Thoracic aorta (tissue), 2 donors: Measurements from ENCODE around the gene ADAMTSL1. TPM values are rescaled to one million over a fixed set of nuclear protein-coding genes. Genes with fewer than 3 reads are reported as not detected.

Experiments
- ATAC-seq: fragments of 150-250 bp; one replicate; pipeline ENCODE4 v1.8.0; 2017; ENCODE audit warnings: low read depth; ENCODE audit not compliant: insufficient number of reproducible peaks, low FRiP score
- DNase-seq: peaks from one replicate; pipeline ENCODE4 v3.0.0-alpha.2; 2020; ENCODE audit warnings: low spot score
- H3K27ac ChIP-seq, 2 donors: fragments of 200-600 bp; sonication (generic); 1 replicate in 1 of 2; 2 replicates in 1 of 2; pipeline ENCODE4 v1.5.1; 2016; ENCODE audit warnings: mild to moderate bottlenecking in 2 of 2, moderate library complexity in 2 of 2
- H3K27me3 ChIP-seq: fragments of 200-600 bp; sonication (generic); replicated peaks from 2 replicates; pipeline ENCODE4 v1.6.0; 2016; ENCODE audit warnings: mild to moderate bottlenecking; ENCODE audit not compliant: insufficient read depth
- H3K36me3 ChIP-seq: fragments of 200-600 bp; sonication (generic); one replicate; pipeline ENCODE4 v1.5.1; 2016
- H3K4me1 ChIP-seq, 2 donors: fragments of 200-600 bp; sonication (generic); 1 replicate in 1 of 2; 2 replicates in 1 of 2; pipeline versions ENCODE4 v1.5.1 to v1.6.0; 2016; ENCODE audit warnings: low read depth in 2 of 2, mild to moderate bottlenecking in 1 of 2; ENCODE audit not compliant: control insufficient read depth in 1 of 2
- H3K4me3 ChIP-seq: fragments of 200-600 bp; sonication (generic); 2 replicates; pipeline ENCODE4 v1.5.1; 2016; ENCODE audit warnings: mild to moderate bottlenecking
- H3K9me3 ChIP-seq: fragments of 200-600 bp; sonication (generic); 2 replicates; pipeline ENCODE4 v1.5.1; 2016
- CTCF ChIP-seq: fragments of 200-600 bp; sonication (generic); IDR thresholded peaks from one replicate; pipeline ENCODE4 v1.5.1; 2019; ENCODE audit warnings: antibody characterized with exemption
- total RNA-seq, 2 donors: library from RNA; depleted of rRNA; stranded (reverse); fragments of >200 nt; gene quantifications; one replicate each; pipeline versions ENCODE4 v1.1.0 to v1.2.3, GENCODE V29; 2016

ADAMTSL1 gene
- total RNA-seq, 2 donors from 2014 or later = 61.4 to 75.5 TPM

- no peak for DNase-seq
- Histone ChIP-seq H3K27ac (no peak overlapping the region), H3K27me3 (no peaks in the 10 kb centered on the region), H3K4me1 (peaks cover 8 to 33% of the 10 kb centered on the region in 2 donors), H3K4me3 (no peak overlapping the region), H3K36me3 (no peaks in the 10 kb centered on the region), H3K9me3 (no peaks in the 10 kb centered on the region)
- no peak for TF ChIP-seq CTCF
- no peak for ATAC-seq
Measured at GRCh38 chr9:18688581-18689565, 214.9 kb downstream of the ADAMTSL1 start.

- H3K4me1 ChIP-seq = peaks cover 5 to 22% of the 10 kb centered on the region in 2 donors
- H3K36me3 ChIP-seq = no peaks in the 10 kb centered on the region
- ATAC-seq (no peak), DNase-seq (no peak)
- no peak overlapping the region for H3K27ac ChIP-seq
- peaks cover 2% of the 10 kb centered on the region for H3K9me3 ChIP-seq
- no peaks in the 10 kb centered on the region for H3K27me3 ChIP-seq
- TF ChIP-seq CTCF = no peak
- H3K4me3 ChIP-seq = no peak overlapping the region
Measured at GRCh38 chr9:18689921-18690320, 216.0 kb downstream of the ADAMTSL1 start.

GRCh38 chr9:18692268-18692667 is 218.3 kb downstream of the ADAMTSL1 start:
- Histone ChIP-seq H3K27me3 (no peaks in the 10 kb centered on the region), H3K4me3 (peak overlapping the region; percentile 36), H3K9me3 (peaks cover 5% of the 10 kb centered on the region), H3K27ac (no peak overlapping the region), H3K36me3 (peaks cover 3% of the 10 kb centered on the region), H3K4me1 (peaks cover 4 to 18% of the 10 kb centered on the region in 2 donors)
- ATAC-seq = no peak
- no peak for DNase-seq
- TF ChIP-seq CTCF = no peak

- Histone ChIP-seq H3K36me3 (peaks cover 3% of the 10 kb centered on the region), H3K27ac (no peak overlapping the region), H3K9me3 (peaks cover 5% of the 10 kb centered on the region), H3K4me1 (peaks cover 4 to 18% of the 10 kb centered on the region in 2 donors), H3K4me3 (no peak overlapping the region), H3K27me3 (no peaks in the 10 kb centered on the region)
- no peak for TF ChIP-seq CTCF
- ATAC-seq (no peak), DNase-seq (no peak)
Measured at GRCh38 chr9:18692962-18693361, 219.0 kb downstream of the ADAMTSL1 start.

- DNase-seq = no peak
- Histone ChIP-seq H3K27me3 (no peaks in the 10 kb centered on the region), H3K4me1 (peaks cover 4 to 18% of the 10 kb centered on the region in 2 donors), H3K36me3 (peaks cover 3% of the 10 kb centered on the region), H3K4me3 (no peak overlapping the region), H3K9me3 (peaks cover 5% of the 10 kb centered on the region), H3K27ac (no peak overlapping the region)
- TF ChIP-seq CTCF = no peak
- ATAC-seq = no peak
Measured at GRCh38 chr9:18694959-18695668, 221.2 kb downstream of the ADAMTSL1 start.
